ENCODE measurements around the gene ACBD5.
"Not testable (repeated sequence)": the region's sequence is repeated elsewhere in the genome, so short reads cannot be mapped to it uniquely, and the experiment has no call there.

GRCh38 chr10:27262788-27263187 is 22.2 kb upstream of the ACBD5 start:
- TF ChIP-seq, protein P1, sequence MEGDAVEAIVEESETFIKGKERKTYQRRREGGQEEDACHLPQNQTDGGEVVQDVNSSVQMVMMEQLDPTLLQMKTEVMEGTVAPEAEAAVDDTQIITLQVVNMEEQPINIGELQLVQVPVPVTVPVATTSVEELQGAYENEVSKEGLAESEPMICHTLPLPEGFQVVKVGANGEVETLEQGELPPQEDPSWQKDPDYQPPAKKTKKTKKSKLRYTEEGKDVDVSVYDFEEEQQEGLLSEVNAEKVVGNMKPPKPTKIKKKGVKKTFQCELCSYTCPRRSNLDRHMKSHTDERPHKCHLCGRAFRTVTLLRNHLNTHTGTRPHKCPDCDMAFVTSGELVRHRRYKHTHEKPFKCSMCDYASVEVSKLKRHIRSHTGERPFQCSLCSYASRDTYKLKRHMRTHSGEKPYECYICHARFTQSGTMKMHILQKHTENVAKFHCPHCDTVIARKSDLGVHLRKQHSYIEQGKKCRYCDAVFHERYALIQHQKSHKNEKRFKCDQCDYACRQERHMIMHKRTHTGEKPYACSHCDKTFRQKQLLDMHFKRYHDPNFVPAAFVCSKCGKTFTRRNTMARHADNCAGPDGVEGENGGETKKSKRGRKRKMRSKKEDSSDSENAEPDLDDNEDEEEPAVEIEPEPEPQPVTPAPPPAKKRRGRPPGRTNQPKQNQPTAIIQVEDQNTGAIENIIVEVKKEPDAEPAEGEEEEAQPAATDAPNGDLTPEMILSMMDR (conservative IDR thresholded peaks at IDR 0.05; ENCODE audit: low read depth, low read length), result not testable (repeated sequence)
- TF ChIP-seq EZH2 (IDR thresholded peaks at IDR 0.05; ENCODE audit: borderline replicate concordance, low read depth, low read length, poor library complexity, severe bottlenecking), result not testable (repeated sequence)
